ENCODE data around the gene NOX1.

NOX1 gene

GRCh38 chrX:100870527-100870926 is 3.6 kb downstream of the NOX1 start:
- H3K27me3 ChIP-seq (ENCODE audit: control insufficient read depth, insufficient read depth, low read length, poor library complexity, severe bottlenecking), result no peaks in the 10 kb centered on the region
- no peaks in the 10 kb centered on the region for H3K36me3 ChIP-seq (ENCODE audit: control insufficient read depth, insufficient read depth, low read length)
- no peak overlapping the region for H3K27ac ChIP-seq (ENCODE audit: insufficient read depth, low read depth, low read length, poor library complexity, severe bottlenecking)
- H3K9me3 ChIP-seq (ENCODE audit: control insufficient read depth, low read length), result no peaks in the 10 kb centered on the region
- 86 to 91% methylated on average over 2 of the region's 5 CpGs for WGBS, 2 experiments
- H3K4me1 ChIP-seq (ENCODE audit: control insufficient read depth, insufficient read depth, low read length), result no peaks in the 10 kb centered on the region
- no peak overlapping the region for H3K4me3 ChIP-seq (ENCODE audit: insufficient read depth, low read depth, low read length)

- H3K27ac ChIP-seq (ENCODE audit: insufficient read depth, low read depth, low read length, poor library complexity, severe bottlenecking), result no peak overlapping the region
- H3K4me3 ChIP-seq (ENCODE audit: insufficient read depth, low read depth, low read length), result no peak overlapping the region
- H3K9me3 ChIP-seq (ENCODE audit: control insufficient read depth, low read length), result no peaks in the 10 kb centered on the region
- WGBS, 2 experiments, result 77 to 93% methylated on average over 2 of the region's 2 CpGs
- no peaks in the 10 kb centered on the region for H3K4me1 ChIP-seq (ENCODE audit: control insufficient read depth, insufficient read depth, low read length)
- H3K36me3 ChIP-seq (ENCODE audit: control insufficient read depth, insufficient read depth, low read length), result no peaks in the 10 kb centered on the region
- no peaks in the 10 kb centered on the region for H3K27me3 ChIP-seq (ENCODE audit: control insufficient read depth, insufficient read depth, low read length, poor library complexity, severe bottlenecking)
These were observed 5.9 kb downstream of the NOX1 start for GRCh38 chrX:100868273-100868672.

GRCh38 chrX:100864657-100865391 is 9.3 kb downstream of the NOX1 start:
- H3K36me3 ChIP-seq (ENCODE audit: control insufficient read depth, insufficient read depth, low read length), result no peaks in the 10 kb centered on the region
- no peak overlapping the region for H3K27ac ChIP-seq (ENCODE audit: insufficient read depth, low read depth, low read length, poor library complexity, severe bottlenecking)
- H3K9me3 ChIP-seq (ENCODE audit: control insufficient read depth, low read length), result no peaks in the 10 kb centered on the region
- no peaks in the 10 kb centered on the region for H3K4me1 ChIP-seq (ENCODE audit: control insufficient read depth, insufficient read depth, low read length)
- H3K4me3 ChIP-seq (ENCODE audit: insufficient read depth, low read depth, low read length), result no peak overlapping the region
- no peaks in the 10 kb centered on the region for H3K27me3 ChIP-seq (ENCODE audit: control insufficient read depth, insufficient read depth, low read length, poor library complexity, severe bottlenecking)
- WGBS, 2 experiments, result 88 to 94% methylated on average over 2 of the region's 2 CpGs

- H3K4me3 ChIP-seq (ENCODE audit: insufficient read depth, low read depth, low read length), result no peak overlapping the region
- no peak overlapping the region for H3K27ac ChIP-seq (ENCODE audit: insufficient read depth, low read depth, low read length, poor library complexity, severe bottlenecking)
- no peaks in the 10 kb centered on the region for H3K36me3 ChIP-seq (ENCODE audit: control insufficient read depth, insufficient read depth, low read length)
- H3K27me3 ChIP-seq (ENCODE audit: control insufficient read depth, insufficient read depth, low read length, poor library complexity, severe bottlenecking), result no peaks in the 10 kb centered on the region
- 77 to 84% methylated on average over 6 of the region's 6 CpGs for WGBS, 2 experiments
- no peaks in the 10 kb centered on the region for H3K4me1 ChIP-seq (ENCODE audit: control insufficient read depth, insufficient read depth, low read length)
- no peaks in the 10 kb centered on the region for H3K9me3 ChIP-seq (ENCODE audit: control insufficient read depth, low read length)
These were observed 10.8 kb downstream of the NOX1 start for GRCh38 chrX:100863326-100863864.

GRCh38 chrX:100852810-100853209 is 21.3 kb downstream of the NOX1 start:
- Histone ChIP-seq H3K36me3 (ENCODE audit: control insufficient read depth, insufficient read depth, low read length) (no peaks in the 10 kb centered on the region), H3K27ac (ENCODE audit: insufficient read depth, low read depth, low read length, poor library complexity, severe bottlenecking) (no peak overlapping the region), H3K4me1 (ENCODE audit: control insufficient read depth, insufficient read depth, low read length) (no peaks in the 10 kb centered on the region), H3K27me3 (ENCODE audit: control insufficient read depth, insufficient read depth, low read length, poor library complexity, severe bottlenecking) (no peaks in the 10 kb centered on the region), H3K9me3 (ENCODE audit: control insufficient read depth, low read length) (no peaks in the 10 kb centered on the region), H3K4me3 (ENCODE audit: insufficient read depth, low read depth, low read length) (no peak overlapping the region)
- 55 to 88% methylated on average over 1 of the region's 2 CpGs for WGBS, 2 experiments

- H3K4me1 ChIP-seq (ENCODE audit: control insufficient read depth, insufficient read depth, low read length), result no peaks in the 10 kb centered on the region
- H3K27me3 ChIP-seq (ENCODE audit: control insufficient read depth, insufficient read depth, low read length, poor library complexity, severe bottlenecking), result no peaks in the 10 kb centered on the region
- H3K9me3 ChIP-seq (ENCODE audit: control insufficient read depth, low read length), result no peaks in the 10 kb centered on the region
- WGBS, 2 experiments, result 80 to 85% methylated on average over 4 of the region's 4 CpGs
- no peaks in the 10 kb centered on the region for H3K36me3 ChIP-seq (ENCODE audit: control insufficient read depth, insufficient read depth, low read length)
- no peak overlapping the region for H3K4me3 ChIP-seq (ENCODE audit: insufficient read depth, low read depth, low read length)
- no peak overlapping the region for H3K27ac ChIP-seq (ENCODE audit: insufficient read depth, low read depth, low read length, poor library complexity, severe bottlenecking)
These were observed 23.8 kb downstream of the NOX1 start for GRCh38 chrX:100850317-100850716.

- H3K4me1 ChIP-seq (ENCODE audit: control insufficient read depth, insufficient read depth, low read length), result no peaks in the 10 kb centered on the region
- no peaks in the 10 kb centered on the region for H3K27me3 ChIP-seq (ENCODE audit: control insufficient read depth, insufficient read depth, low read length, poor library complexity, severe bottlenecking)
- H3K4me3 ChIP-seq (ENCODE audit: insufficient read depth, low read depth, low read length), result no peak overlapping the region
- no peaks in the 10 kb centered on the region for H3K36me3 ChIP-seq (ENCODE audit: control insufficient read depth, insufficient read depth, low read length)
- H3K9me3 ChIP-seq (ENCODE audit: control insufficient read depth, low read length), result no peaks in the 10 kb centered on the region
- WGBS, 2 experiments, result 93 to 98% methylated on average over 9 of the region's 9 CpGs
- no peak overlapping the region for H3K27ac ChIP-seq (ENCODE audit: insufficient read depth, low read depth, low read length, poor library complexity, severe bottlenecking)
These were observed 42.8 kb downstream of the NOX1 start for GRCh38 chrX:100831219-100831946.

GRCh38 chrX:100830547-100830946 is 43.6 kb downstream of the NOX1 start:
- H3K36me3 ChIP-seq (ENCODE audit: control insufficient read depth, insufficient read depth, low read length), result no peaks in the 10 kb centered on the region
- no peak overlapping the region for H3K4me3 ChIP-seq (ENCODE audit: insufficient read depth, low read depth, low read length)
- H3K27ac ChIP-seq (ENCODE audit: insufficient read depth, low read depth, low read length, poor library complexity, severe bottlenecking), result no peak overlapping the region
- 93 to 97% methylated on average over 5 to 9 of the region's 9 CpGs for WGBS, 2 experiments
- no peaks in the 10 kb centered on the region for H3K9me3 ChIP-seq (ENCODE audit: control insufficient read depth, low read length)
- H3K4me1 ChIP-seq (ENCODE audit: control insufficient read depth, insufficient read depth, low read length), result no peaks in the 10 kb centered on the region
- no peaks in the 10 kb centered on the region for H3K27me3 ChIP-seq (ENCODE audit: control insufficient read depth, insufficient read depth, low read length, poor library complexity, severe bottlenecking)

- Histone ChIP-seq H3K27ac (ENCODE audit: insufficient read depth, low read depth, low read length, poor library complexity, severe bottlenecking) (no peak overlapping the region), H3K4me1 (ENCODE audit: control insufficient read depth, insufficient read depth, low read length) (no peaks in the 10 kb centered on the region), H3K4me3 (ENCODE audit: insufficient read depth, low read depth, low read length) (no peak overlapping the region), H3K9me3 (ENCODE audit: control insufficient read depth, low read length) (no peaks in the 10 kb centered on the region), H3K27me3 (ENCODE audit: control insufficient read depth, insufficient read depth, low read length, poor library complexity, severe bottlenecking) (no peaks in the 10 kb centered on the region), H3K36me3 (ENCODE audit: control insufficient read depth, insufficient read depth, low read length) (no peaks in the 10 kb centered on the region)
- 96 to 100% methylated on average over 3 to 5 of the region's 5 CpGs for WGBS, 2 experiments
These were observed 44.0 kb downstream of the NOX1 start for GRCh38 chrX:100830143-100830542.

- Histone ChIP-seq H3K9me3 (ENCODE audit: control insufficient read depth, low read length) (no peaks in the 10 kb centered on the region), H3K27me3 (ENCODE audit: control insufficient read depth, insufficient read depth, low read length, poor library complexity, severe bottlenecking) (no peaks in the 10 kb centered on the region), H3K27ac (ENCODE audit: insufficient read depth, low read depth, low read length, poor library complexity, severe bottlenecking) (no peak overlapping the region), H3K36me3 (ENCODE audit: control insufficient read depth, insufficient read depth, low read length) (no peaks in the 10 kb centered on the region), H3K4me1 (ENCODE audit: control insufficient read depth, insufficient read depth, low read length) (no peaks in the 10 kb centered on the region), H3K4me3 (ENCODE audit: insufficient read depth, low read depth, low read length) (no peak overlapping the region)
- WGBS, 2 experiments, result 92 to 100% methylated on average over 1 to 2 of the region's 2 CpGs
These were observed 44.4 kb downstream of the NOX1 start for GRCh38 chrX:100829730-100830129.
